Loucy (cell line): Measurements from ENCODE around the gene MYD88.

Source experiments
- EZH2phosphoT487 ChIP-seq: fragments of 200-600 bp; IDR thresholded peaks from 2 replicates; pipeline ENCODE4 v1.6.1; 2018; ENCODE audit warnings: antibody characterized with exemption, mild to moderate bottlenecking, moderate library complexity, borderline replicate concordance
- TF ChIP-seq, protein P1 (sequence below): fragments of 200-600 bp; sonication (generic); conservative IDR thresholded peaks from 2 replicates; pipeline ENCODE4 v1.5.1; 2014; ENCODE audit warnings: mild to moderate bottlenecking, antibody characterized with exemption, low read length

- TF ChIP-seq, protein P1, sequence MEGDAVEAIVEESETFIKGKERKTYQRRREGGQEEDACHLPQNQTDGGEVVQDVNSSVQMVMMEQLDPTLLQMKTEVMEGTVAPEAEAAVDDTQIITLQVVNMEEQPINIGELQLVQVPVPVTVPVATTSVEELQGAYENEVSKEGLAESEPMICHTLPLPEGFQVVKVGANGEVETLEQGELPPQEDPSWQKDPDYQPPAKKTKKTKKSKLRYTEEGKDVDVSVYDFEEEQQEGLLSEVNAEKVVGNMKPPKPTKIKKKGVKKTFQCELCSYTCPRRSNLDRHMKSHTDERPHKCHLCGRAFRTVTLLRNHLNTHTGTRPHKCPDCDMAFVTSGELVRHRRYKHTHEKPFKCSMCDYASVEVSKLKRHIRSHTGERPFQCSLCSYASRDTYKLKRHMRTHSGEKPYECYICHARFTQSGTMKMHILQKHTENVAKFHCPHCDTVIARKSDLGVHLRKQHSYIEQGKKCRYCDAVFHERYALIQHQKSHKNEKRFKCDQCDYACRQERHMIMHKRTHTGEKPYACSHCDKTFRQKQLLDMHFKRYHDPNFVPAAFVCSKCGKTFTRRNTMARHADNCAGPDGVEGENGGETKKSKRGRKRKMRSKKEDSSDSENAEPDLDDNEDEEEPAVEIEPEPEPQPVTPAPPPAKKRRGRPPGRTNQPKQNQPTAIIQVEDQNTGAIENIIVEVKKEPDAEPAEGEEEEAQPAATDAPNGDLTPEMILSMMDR, result no peak
- TF ChIP-seq EZH2phosphoT487, result no peak
Measured at GRCh38 chr3:38121451-38121831, 17.0 kb upstream of the MYD88 start.
